Activated T-cell treated with anti-CD3 and anti-CD28 coated beads for 48 hours (primary cell): ENCODE data around the gene NPHS1.
"Not testable (repeated sequence)": the region's sequence is repeated elsewhere in the genome, so short reads cannot be mapped to it uniquely, and the experiment has no call there.

Source experiments
- DNase-seq: peaks from one replicate; pipeline ENCODE4 v3.0.0-alpha.2; 2020; ENCODE audit warnings: low read depth

NPHS1 gene

GRCh38 chr19:35851213-35852028, 883 bp downstream of the NPHS1 start:
- DNase-seq, result no peak

- no peak for DNase-seq
Observed at GRCh38 chr19:35848919-35849505, 3.3 kb downstream of the NPHS1 start.

- DNase-seq, result no peak
Observed at GRCh38 chr19:35848486-35848885, 3.8 kb downstream of the NPHS1 start.

- no peak for DNase-seq
Observed at GRCh38 chr19:35847911-35848310, 4.4 kb downstream of the NPHS1 start.

GRCh38 chr19:35846038-35846668, 6.2 kb downstream of the NPHS1 start:
- no peak for DNase-seq

- no peak for DNase-seq
Observed at GRCh38 chr19:35845215-35846037, 6.9 kb downstream of the NPHS1 start.

- DNase-seq, result no peak
Observed at GRCh38 chr19:35844482-35845214, 7.7 kb downstream of the NPHS1 start.

GRCh38 chr19:35843676-35844481, 8.4 kb downstream of the NPHS1 start:
- no peak for DNase-seq

- no peak for DNase-seq
Observed at GRCh38 chr19:35842666-35843272, 9.5 kb downstream of the NPHS1 start.

- DNase-seq, result no peak
Observed at GRCh38 chr19:35841961-35842595, 10.2 kb downstream of the NPHS1 start.

GRCh38 chr19:35836096-35836495, 16.2 kb downstream of the NPHS1 start:
- not testable (repeated sequence) for DNase-seq

GRCh38 chr19:35833972-35834371, 18.3 kb downstream of the NPHS1 start:
- no peak for DNase-seq

- DNase-seq, result no peak
Observed at GRCh38 chr19:35832054-35832453, 20.2 kb downstream of the NPHS1 start.

- no peak for DNase-seq
Observed at GRCh38 chr19:35830986-35831385, 21.3 kb downstream of the NPHS1 start.

- DNase-seq, result peak; percentile 32
Observed at GRCh38 chr19:35828692-35829301, 23.5 kb downstream of the NPHS1 start.

GRCh38 chr19:35824150-35824549, 28.2 kb downstream of the NPHS1 start:
- no peak for DNase-seq

GRCh38 chr19:35822579-35822978, 29.7 kb downstream of the NPHS1 start:
- DNase-seq, result no peak

- DNase-seq, result no peak
Observed at GRCh38 chr19:35818445-35818844, 33.9 kb downstream of the NPHS1 start.

- no peak for DNase-seq
Observed at GRCh38 chr19:35816846-35817245, 35.5 kb downstream of the NPHS1 start.
